ENCODE measurements around the gene SRSF3. TPM values are rescaled to one million over a fixed set of nuclear protein-coding genes. Genes with fewer than 3 reads are reported as not detected.

The SRSF3 gene
- total and polyA plus RNA-seq, 3 donors from 2014 or later = 180 to 289 (median 183) TPM

GRCh38 chr6:36607683-36608386 lies 13.7 kb downstream of the SRSF3 start:
- Histone ChIP-seq H3K36me3 (ENCODE audit: low read depth, missing control alignments) (no peaks in the 10 kb centered on the region), H3K27ac (peak overlapping the region in 1 of 2 donors; percentile 27), H3K4me1 (peaks cover 20% of the 10 kb centered on the region), H3K4me3 (no peak overlapping the region), H3K27me3 (no peaks in the 10 kb centered on the region), H3K9me3 (no peaks in the 10 kb centered on the region)
- TF ChIP-seq POLR2A (IDR thresholded peaks at IDR 0.05) (no peak), CTCF (IDR thresholded peaks at IDR 0.05) (no peak)
- intact Hi-C loops (cut with DNase I; ENCODE audit: low total_unique reads) = no loop called here
- WGBS, 2 donors = 75 to 84% methylated on average over 10 of the region's 10 CpGs
- no peak for DNase-seq

GRCh38 chr6:36608788-36609563 lies 14.8 kb downstream of the SRSF3 start:
- H3K36me3 ChIP-seq (ENCODE audit: low read depth, missing control alignments) = no peaks in the 10 kb centered on the region
- H3K4me3 ChIP-seq = no peak overlapping the region
- TF ChIP-seq CTCF (IDR thresholded peaks at IDR 0.05) = no peak
- no peak for TF ChIP-seq POLR2A (IDR thresholded peaks at IDR 0.05)
- H3K4me1 ChIP-seq = peaks cover 20% of the 10 kb centered on the region
- H3K27me3 ChIP-seq = no peaks in the 10 kb centered on the region
- intact Hi-C loops (cut with DNase I; ENCODE audit: low total_unique reads) = no loop called here
- H3K27ac ChIP-seq = no peak overlapping the region
- DNase-seq = no peak
- H3K9me3 ChIP-seq = no peaks in the 10 kb centered on the region
- 42 to 58% methylated on average over 5 of the region's 5 CpGs for WGBS, 2 donors

GRCh38 chr6:36609582-36609981 lies 15.4 kb downstream of the SRSF3 start:
- Histone ChIP-seq H3K36me3 (ENCODE audit: low read depth, missing control alignments) (no peaks in the 10 kb centered on the region), H3K27me3 (no peaks in the 10 kb centered on the region), H3K4me3 (no peak overlapping the region), H3K27ac (no peak overlapping the region), H3K9me3 (no peaks in the 10 kb centered on the region), H3K4me1 (peaks cover 20% of the 10 kb centered on the region)
- WGBS, 2 donors = 65 to 89% methylated on average over 3 of the region's 3 CpGs
- no peak for TF ChIP-seq CTCF (IDR thresholded peaks at IDR 0.05)
- intact Hi-C loops (cut with DNase I; ENCODE audit: low total_unique reads) = no loop called here
- DNase-seq = no peak

- intact Hi-C loops (cut with DNase I; ENCODE audit: low total_unique reads) = no loop called here
- Histone ChIP-seq H3K36me3 (ENCODE audit: low read depth, missing control alignments) (no peaks in the 10 kb centered on the region), H3K27me3 (no peaks in the 10 kb centered on the region), H3K9me3 (no peaks in the 10 kb centered on the region), H3K27ac (no peak overlapping the region), H3K4me1 (peaks cover 20% of the 10 kb centered on the region), H3K4me3 (no peak overlapping the region)
- no peak for TF ChIP-seq CTCF (IDR thresholded peaks at IDR 0.05)
- no peak for TF ChIP-seq POLR2A (IDR thresholded peaks at IDR 0.05)
- DNase-seq = no peak
- 91 to 92% methylated on average over 14 of the region's 14 CpGs for WGBS, 2 donors
These were observed 16.1 kb downstream of the SRSF3 start for GRCh38 chr6:36610041-36610955.

Measured in testis (tissue), 3 donors.